Aorta (tissue), 5 donors: ENCODE results near the gene BTBD10. TPM values are rescaled to one million over a fixed set of nuclear protein-coding genes. Genes with fewer than 3 reads are reported as not detected.
A peak's percentile ranks its signal among the peaks of the same experiment; 100 is the strongest.

Source experiments
- ATAC-seq: fragments of 200-7000 bp; cut with Tn5 transposase; one replicate; pipeline ENCODE4 v1.9.1; 2022; ENCODE audit warnings: moderate library complexity; ENCODE audit not compliant: low FRiP score
- DNase-seq, 2 donors: peaks; one replicate each; pipeline ENCODE4 v3.0.0-alpha.2; 2020
- H3K27ac ChIP-seq, 2 donors: one replicate each; pipeline ENCODE4 v1.5.1; 2013; ENCODE audit warnings: low read length in 2 of 2, mild to moderate bottlenecking in 2 of 2, moderate library complexity in 2 of 2, control low read depth in 1 of 2, inconsistent platforms in 1 of 2, low read depth in 1 of 2
- H3K27me3 ChIP-seq, 2 donors: one replicate each; pipeline ENCODE4 v1.6.1; 2013; ENCODE audit warnings: control low read depth in 1 of 2, low read length in 1 of 2, mild to moderate bottlenecking in 1 of 2, moderate library complexity in 1 of 2; ENCODE audit not compliant: insufficient read depth in 2 of 2, control insufficient read depth in 1 of 2
- H3K36me3 ChIP-seq, 2 donors: one replicate each; pipeline ENCODE4 v1.6.1; 2013; ENCODE audit warnings: control low read depth in 1 of 2, low read length in 1 of 2, mild to moderate bottlenecking in 1 of 2; ENCODE audit not compliant: insufficient read depth in 2 of 2, control insufficient read depth in 1 of 2
- H3K4me1 ChIP-seq, 2 donors: one replicate each; pipeline ENCODE4 v1.6.1; 2013; ENCODE audit warnings: low read length in 2 of 2, control low read depth in 1 of 2, mild to moderate bottlenecking in 1 of 2, moderate library complexity in 1 of 2; ENCODE audit not compliant: insufficient read depth in 2 of 2, control insufficient read depth in 1 of 2
- H3K4me3 ChIP-seq, 2 donors: one replicate each; pipeline ENCODE4 v1.5.1; 2013; ENCODE audit warnings: low read length in 2 of 2, control low read depth in 1 of 2, mild to moderate bottlenecking in 1 of 2
- H3K9me3 ChIP-seq: one replicate; pipeline ENCODE4 v1.6.1; 2013; ENCODE audit warnings: mild to moderate bottlenecking, low read length; ENCODE audit not compliant: control insufficient read depth
- WGBS, 2 donors: extraction: QIAGEN DNeasy Blood & Tissue Kit; methylation state at CpG; one replicate each; pipeline ENCODE4 v1.1.7; 2013; 5-methylcytosine and 5-hydroxymethylcytosine counted together
- intact Hi-C, 2 donors: fragments of 100-400 bp; cut with DNase I; formaldehyde crosslinking; loops; one replicate each; pipeline versions ENCODE4 v1.14.2 to v1.15.0; 2022
- polyA plus RNA-seq, 2 donors: library from polyadenylated mRNA; stranded (reverse); fragments of 200-250 nt; gene quantifications; one replicate each; pipeline ENCODE4 v1.2.3, GENCODE V29; 2013
- total RNA-seq, 2 donors: library from RNA; stranded (reverse); fragmentation: NEBNext Ultra II Directional; extraction: Animal tissue kit (Norgen Biotek cat#: 25700); gene quantifications; one replicate each; pipeline ENCODE4 v1.2.1, GENCODE V29; 2021
- donor health status: healthy with polysubstance abuse.
- donor health status: Bipolar disorder and iron deficiency.
- donor health status: DM: no; HTN: no; CAD: no.
- donor health status: DM: no; HTN: no; CAD: no.
- donor health status: DM: yes; HTN: yes; CAD: no.

The BTBD10 gene
- total and polyA plus RNA-seq, 4 donors = 19.2 to 35.3 (median 29.9) TPM

DNA sequence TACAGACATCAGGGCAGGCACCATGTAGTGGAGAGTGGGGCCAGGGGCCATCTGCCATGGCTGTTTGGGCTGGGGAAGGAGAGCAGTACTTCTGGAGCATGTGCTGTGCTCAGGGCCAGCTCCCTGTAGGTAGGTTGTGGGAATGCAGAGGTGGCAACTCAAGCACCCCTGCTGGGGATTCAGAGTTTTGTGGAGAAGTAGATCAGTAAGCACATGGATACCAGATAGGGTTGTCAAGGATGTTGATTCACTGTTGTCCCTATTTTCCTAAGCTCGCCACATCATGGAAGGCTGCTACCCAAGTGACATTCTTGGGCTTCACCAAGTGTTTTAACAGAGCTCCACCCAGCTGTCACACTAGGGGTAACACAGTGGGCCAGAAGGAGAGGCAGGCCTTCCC is 118.2 kb downstream of the BTBD10 start:
- H3K27me3 ChIP-seq = no peaks in the 10 kb centered on the region
- DNase-seq (no peak), ATAC-seq (no peak)
- no peak overlapping the region for H3K27ac ChIP-seq
- intact Hi-C loops = loop anchor here (2.0 to 5.0 kb wide), 2 partner anchors 134 to 378 kb away; no protein-coding TSS in a partner anchor
- no peaks in the 10 kb centered on the region for H3K4me1 ChIP-seq
- no peaks in the 10 kb centered on the region for H3K36me3 ChIP-seq
- H3K9me3 ChIP-seq = no peaks in the 10 kb centered on the region
- no peak overlapping the region for H3K4me3 ChIP-seq
- 82 to 88% methylated on average over 1 of the region's 1 CpG for WGBS, 2 donors

GRCh38 chr11:13343931-13344717 is 118.9 kb downstream of the BTBD10 start:
- peak in 1 of 2 donors; percentile 79 for DNase-seq
- WGBS, 2 donors = 70% methylated on average over 10 of the region's 10 CpGs
- intact Hi-C loops = loop anchor here (2.0 to 5.0 kb wide), 2 partner anchors 133 to 377 kb away; no protein-coding TSS in a partner anchor

DNA sequence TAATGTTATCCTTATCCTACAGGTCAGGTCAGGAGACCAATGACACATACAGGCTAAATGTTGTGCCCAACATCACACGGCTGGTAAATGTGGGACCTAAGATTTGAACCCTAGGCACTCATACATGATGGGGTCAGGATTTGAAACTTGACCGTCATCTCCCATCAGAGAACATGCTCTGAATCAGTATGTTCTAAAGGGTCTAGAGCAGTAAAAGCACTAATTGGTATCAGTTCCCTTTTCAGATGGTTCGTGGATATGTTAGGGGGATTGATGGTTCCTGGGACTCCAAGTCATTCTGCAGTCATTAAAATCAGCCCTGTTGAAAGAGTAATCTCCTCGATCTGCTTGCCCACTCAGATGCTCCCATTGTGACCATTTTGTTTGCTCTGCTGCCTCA is 120.0 kb downstream of the BTBD10 start:
- intact Hi-C loops = loop anchor here in 1 of 2 donors (5.0 kb wide), 1 partner anchor 376 kb away; no protein-coding TSS in a partner anchor
- Histone ChIP-seq H3K27ac (no peak overlapping the region), H3K27me3 (no peaks in the 10 kb centered on the region), H3K9me3 (no peaks in the 10 kb centered on the region), H3K4me3 (no peak overlapping the region), H3K4me1 (peaks cover 0 to 2% of the 10 kb centered on the region in 2 donors), H3K36me3 (no peaks in the 10 kb centered on the region)
- 82 to 84% methylated on average over 4 of the region's 4 CpGs for WGBS, 2 donors
- no peak for DNase-seq
- no peak for ATAC-seq

More at GRCh38 chr11:13343931-13344717, 118.9 kb downstream of the BTBD10 start:
- ATAC-seq = peak; percentile 73
- Histone ChIP-seq H3K27me3 (no peaks in the 10 kb centered on the region), H3K4me3 (no peak overlapping the region), H3K36me3 (no peaks in the 10 kb centered on the region), H3K27ac (no peak overlapping the region), H3K4me1 (no peaks in the 10 kb centered on the region), H3K9me3 (no peaks in the 10 kb centered on the region)

DNA sequence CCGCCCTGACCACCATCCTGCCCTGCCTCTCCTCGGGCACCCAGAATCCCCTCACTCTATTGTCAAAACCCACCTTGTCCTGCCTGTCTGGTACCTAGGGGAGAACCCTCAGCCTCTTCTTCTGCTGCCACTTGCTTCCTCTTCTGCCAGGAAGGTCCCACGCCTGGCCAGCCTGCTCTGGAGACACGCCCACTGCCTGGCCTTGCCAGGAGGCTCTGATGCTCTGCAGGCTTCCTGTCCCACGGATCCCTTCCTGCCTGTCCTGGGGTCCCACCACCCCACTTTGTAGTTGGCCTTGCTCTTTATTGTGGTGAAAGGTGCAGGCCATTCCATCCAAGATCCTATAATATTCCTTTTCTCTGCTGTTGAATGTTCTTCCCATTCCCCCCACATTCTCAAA is 122.0 kb downstream of the BTBD10 start:
- Histone ChIP-seq H3K4me3 (no peak overlapping the region), H3K9me3 (no peaks in the 10 kb centered on the region), H3K36me3 (no peaks in the 10 kb centered on the region), H3K4me1 (peaks cover 0 to 2% of the 10 kb centered on the region in 2 donors), H3K27ac (no peak overlapping the region), H3K27me3 (no peaks in the 10 kb centered on the region)
- intact Hi-C loops = loop anchor here in 1 of 2 donors (5.0 kb wide), 1 partner anchor 374 kb away; no protein-coding TSS in a partner anchor
- no peak for ATAC-seq
- no peak for DNase-seq
- 60 to 66% methylated on average over 5 of the region's 5 CpGs for WGBS, 2 donors

DNA sequence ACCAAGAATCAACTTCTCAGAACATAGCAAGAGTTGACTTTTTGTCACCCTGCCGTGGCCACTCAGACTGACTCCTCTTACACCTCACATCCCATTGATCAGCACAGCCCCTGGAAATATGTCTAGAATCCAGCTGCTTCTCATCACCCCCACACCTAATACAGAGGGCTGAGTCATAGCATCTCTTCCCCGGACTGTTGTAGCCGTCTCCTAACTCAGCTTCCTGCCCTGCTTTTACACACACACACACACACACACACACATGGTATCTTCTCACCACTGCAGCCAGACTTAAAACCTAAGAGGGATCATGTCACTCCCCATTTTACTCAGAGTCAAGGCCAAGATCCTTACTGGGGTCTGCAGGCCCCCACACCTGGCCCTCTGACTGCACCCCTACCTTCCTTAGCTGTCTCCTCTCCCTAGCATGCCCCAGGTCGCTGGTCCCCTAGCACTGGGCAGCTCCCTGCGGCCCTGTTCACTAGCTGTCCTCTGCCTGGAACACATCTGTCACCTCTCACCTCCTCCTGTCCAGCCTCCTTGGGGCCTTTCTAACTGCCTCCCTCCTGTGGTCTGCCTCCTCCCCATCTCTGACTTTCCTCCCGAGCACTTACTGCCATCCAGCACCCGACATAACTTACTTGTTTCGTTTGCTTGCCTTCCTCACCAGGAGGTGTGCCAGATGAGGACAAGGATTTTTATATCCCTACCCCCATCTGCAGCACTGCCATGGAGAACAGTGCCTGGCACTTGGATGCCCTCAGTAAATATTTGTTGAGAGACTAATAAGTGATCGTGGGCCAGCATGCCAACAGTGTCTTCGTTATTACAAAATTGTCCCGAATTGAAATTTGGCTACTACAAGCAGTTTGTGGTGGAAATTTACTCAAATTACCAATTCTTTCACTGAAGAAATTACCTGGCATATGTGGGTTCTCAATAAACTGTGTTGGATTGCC is 123.5 kb downstream of the BTBD10 start:
- ATAC-seq (peak; percentile 43), DNase-seq (no peak)
- Histone ChIP-seq H3K4me1 (peaks cover 0 to 2% of the 10 kb centered on the region in 2 donors), H3K27me3 (no peaks in the 10 kb centered on the region), H3K4me3 (no peak overlapping the region), H3K36me3 (no peaks in the 10 kb centered on the region), H3K9me3 (no peaks in the 10 kb centered on the region), H3K27ac (no peak overlapping the region)
- intact Hi-C loops = loop anchor here (5.0 kb wide), 3 partner anchors 123 to 377 kb away; partner anchors contain the start of gene BTBD10 (in 1 of the 2)
- 27 to 31% methylated on average over 11 of the region's 11 CpGs for WGBS, 2 donors

DNA sequence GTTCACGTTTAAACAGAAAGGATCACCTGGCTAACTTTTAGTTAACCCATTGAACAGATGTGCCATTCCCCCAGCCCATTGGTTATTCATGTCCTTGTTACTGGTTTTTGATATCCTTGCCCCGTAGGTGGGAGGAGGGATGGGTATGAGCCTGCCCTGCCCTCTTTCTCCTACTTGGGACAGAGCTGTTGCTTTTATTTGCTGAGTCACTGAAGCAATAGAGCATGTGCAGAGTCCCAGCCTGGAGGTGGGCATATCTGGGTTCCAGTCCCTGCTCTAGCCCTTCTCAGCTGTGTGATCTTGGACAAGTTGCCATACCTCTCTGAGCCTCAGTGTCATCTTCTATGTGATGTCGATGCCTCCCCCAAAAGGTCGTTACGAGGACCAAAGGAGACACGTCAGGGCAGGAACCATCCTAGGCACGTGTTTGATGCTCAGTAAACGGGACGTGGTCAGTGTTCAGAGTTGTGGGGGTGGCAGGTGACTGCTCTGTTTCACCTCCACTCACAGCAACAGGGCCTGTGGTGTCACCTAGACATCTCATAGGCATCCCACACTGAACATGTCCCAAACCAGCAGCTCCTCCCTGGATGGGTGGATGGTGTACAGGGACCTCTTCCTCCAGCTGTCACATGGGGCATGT is 124.5 kb downstream of the BTBD10 start:
- intact Hi-C loops = loop anchor here in 1 of 2 donors (5.0 kb wide), 2 partner anchors 124 to 376 kb away; partner anchors contain the start of gene BTBD10
- Histone ChIP-seq H3K9me3 (no peaks in the 10 kb centered on the region), H3K4me1 (peaks cover 0 to 2% of the 10 kb centered on the region in 2 donors), H3K27ac (no peak overlapping the region), H3K4me3 (peak overlapping the region; percentile 21 to 33), H3K27me3 (no peaks in the 10 kb centered on the region), H3K36me3 (no peaks in the 10 kb centered on the region)
- peak; percentile 53 for ATAC-seq
- 75 to 76% methylated on average over 9 of the region's 9 CpGs for WGBS, 2 donors
- no peak for DNase-seq

GRCh38 chr11:13338019-13338426 is 125.0 kb downstream of the BTBD10 start:
- intact Hi-C loops = loop anchor here in 1 of 2 donors (5.0 kb wide), 2 partner anchors 124 to 376 kb away; partner anchors contain the start of gene BTBD10
- WGBS, 2 donors = 2 to 5% methylated on average over 5 of the region's 5 CpGs
- no peak overlapping the region for H3K27ac ChIP-seq

More at GRCh38 chr11:13338019-13338426, 125.0 kb downstream of the BTBD10 start:
- no peak for ATAC-seq
- DNase-seq = no peak
- Histone ChIP-seq H3K9me3 (no peaks in the 10 kb centered on the region), H3K36me3 (no peaks in the 10 kb centered on the region), H3K4me1 (peaks cover 0 to 2% of the 10 kb centered on the region in 2 donors), H3K4me3 (peak overlapping the region; percentile 21 to 33), H3K27me3 (no peaks in the 10 kb centered on the region)
